KOPT-K1 (cell line): ENCODE data around the gene NOX5.

Source experiments
- H3K27ac ChIP-seq: fragments of 200-600 bp; sonication (generic); 2 replicates; pipeline ENCODE4 v1.5.1; 2016; ENCODE audit warnings: antibody characterized with exemption, mild to moderate bottlenecking, low read depth, low read length; ENCODE audit not compliant: poor library complexity, severe bottlenecking
- H3K36me3 ChIP-seq: fragments of 200-600 bp; sonication (generic); 2 replicates; pipeline ENCODE4 v1.5.1; 2017; ENCODE audit warnings: antibody characterized with exemption, mild to moderate bottlenecking, low read length, moderate library complexity; ENCODE audit not compliant: insufficient read depth
- H3K9me3 ChIP-seq: fragments of 200-600 bp; sonication (generic); 2 replicates; pipeline ENCODE4 v1.5.1; 2017; ENCODE audit warnings: antibody characterized with exemption, low read length, mild to moderate bottlenecking; ENCODE audit not compliant: insufficient read depth, poor library complexity, severe bottlenecking

NOX5 gene

GRCh38 chr15:69084404-69085030, 70.0 kb downstream of the NOX5 start:
- Histone ChIP-seq H3K36me3 (no peaks in the 10 kb centered on the region), H3K27ac (no peak overlapping the region), H3K9me3 (no peaks in the 10 kb centered on the region)

GRCh38 chr15:69085325-69086081, 71.0 kb downstream of the NOX5 start:
- Histone ChIP-seq H3K36me3 (no peaks in the 10 kb centered on the region), H3K9me3 (no peaks in the 10 kb centered on the region), H3K27ac (no peak overlapping the region)

- Histone ChIP-seq H3K36me3 (no peaks in the 10 kb centered on the region), H3K27ac (no peak overlapping the region), H3K9me3 (no peaks in the 10 kb centered on the region)
Measured at GRCh38 chr15:69086427-69087204, 72.1 kb downstream of the NOX5 start.

GRCh38 chr15:69087366-69087976, 73.0 kb downstream of the NOX5 start:
- H3K36me3 ChIP-seq: no peaks in the 10 kb centered on the region
- no peak overlapping the region for H3K27ac ChIP-seq
- no peaks in the 10 kb centered on the region for H3K9me3 ChIP-seq

GRCh38 chr15:69088300-69088965, 73.9 kb downstream of the NOX5 start:
- H3K36me3 ChIP-seq: no peaks in the 10 kb centered on the region
- H3K27ac ChIP-seq: no peak overlapping the region
- no peaks in the 10 kb centered on the region for H3K9me3 ChIP-seq

GRCh38 chr15:69089258-69089657, 74.8 kb downstream of the NOX5 start:
- no peaks in the 10 kb centered on the region for H3K36me3 ChIP-seq
- H3K27ac ChIP-seq: no peak overlapping the region
- H3K9me3 ChIP-seq: no peaks in the 10 kb centered on the region

- H3K27ac ChIP-seq: no peak overlapping the region
- H3K9me3 ChIP-seq: no peaks in the 10 kb centered on the region
- H3K36me3 ChIP-seq: no peaks in the 10 kb centered on the region
Measured at GRCh38 chr15:69090197-69090948, 75.9 kb downstream of the NOX5 start.

GRCh38 chr15:69091654-69092053, 77.2 kb downstream of the NOX5 start:
- Histone ChIP-seq H3K27ac (no peak overlapping the region), H3K9me3 (no peaks in the 10 kb centered on the region), H3K36me3 (no peaks in the 10 kb centered on the region)

GRCh38 chr15:69092159-69092558, 77.7 kb downstream of the NOX5 start:
- Histone ChIP-seq H3K36me3 (no peaks in the 10 kb centered on the region), H3K9me3 (no peaks in the 10 kb centered on the region), H3K27ac (no peak overlapping the region)

- no peak overlapping the region for H3K27ac ChIP-seq
- H3K9me3 ChIP-seq: no peaks in the 10 kb centered on the region
Measured at GRCh38 chr15:69093127-69093526, 78.6 kb downstream of the NOX5 start.

GRCh38 chr15:69093614-69094013, 79.1 kb downstream of the NOX5 start:
- Histone ChIP-seq H3K27ac (no peak overlapping the region), H3K36me3 (no peaks in the 10 kb centered on the region), H3K9me3 (no peaks in the 10 kb centered on the region)

More at GRCh38 chr15:69093127-69093526, 78.6 kb downstream of the NOX5 start:
- H3K36me3 ChIP-seq: no peaks in the 10 kb centered on the region

- no peak overlapping the region for H3K27ac ChIP-seq
- H3K9me3 ChIP-seq: no peaks in the 10 kb centered on the region
- no peaks in the 10 kb centered on the region for H3K36me3 ChIP-seq
Measured at GRCh38 chr15:69094124-69094921, 79.8 kb downstream of the NOX5 start.

GRCh38 chr15:69095274-69095673, 80.8 kb downstream of the NOX5 start:
- Histone ChIP-seq H3K9me3 (no peaks in the 10 kb centered on the region), H3K36me3 (no peaks in the 10 kb centered on the region)

More at GRCh38 chr15:69095274-69095673, 80.8 kb downstream of the NOX5 start:
- no peak overlapping the region for H3K27ac ChIP-seq
